ENCODE measurements around the gene ST7. TPM values are rescaled to one million over a fixed set of nuclear protein-coding genes. Genes with fewer than 3 reads are reported as not detected.
"Not testable (repeated sequence)": the region's sequence is repeated elsewhere in the genome, so short reads cannot be mapped to it uniquely, and the experiment has no call there.

ST7 gene
- total RNA-seq, 2 experiments from 2014 or later, result 9.6 to 10.7 TPM

GRCh38 chr7:116956477-116956804 is 3.1 kb downstream of the ST7 start:
- no peaks in the 10 kb centered on the region for H3K9me3 ChIP-seq (ENCODE audit: low read length)
- no peak for TF ChIP-seq EZH2phosphoT487 (IDR thresholded peaks at IDR 0.05; ENCODE audit: borderline replicate concordance, low read depth, low read length)
- TF ChIP-seq, protein P1, sequence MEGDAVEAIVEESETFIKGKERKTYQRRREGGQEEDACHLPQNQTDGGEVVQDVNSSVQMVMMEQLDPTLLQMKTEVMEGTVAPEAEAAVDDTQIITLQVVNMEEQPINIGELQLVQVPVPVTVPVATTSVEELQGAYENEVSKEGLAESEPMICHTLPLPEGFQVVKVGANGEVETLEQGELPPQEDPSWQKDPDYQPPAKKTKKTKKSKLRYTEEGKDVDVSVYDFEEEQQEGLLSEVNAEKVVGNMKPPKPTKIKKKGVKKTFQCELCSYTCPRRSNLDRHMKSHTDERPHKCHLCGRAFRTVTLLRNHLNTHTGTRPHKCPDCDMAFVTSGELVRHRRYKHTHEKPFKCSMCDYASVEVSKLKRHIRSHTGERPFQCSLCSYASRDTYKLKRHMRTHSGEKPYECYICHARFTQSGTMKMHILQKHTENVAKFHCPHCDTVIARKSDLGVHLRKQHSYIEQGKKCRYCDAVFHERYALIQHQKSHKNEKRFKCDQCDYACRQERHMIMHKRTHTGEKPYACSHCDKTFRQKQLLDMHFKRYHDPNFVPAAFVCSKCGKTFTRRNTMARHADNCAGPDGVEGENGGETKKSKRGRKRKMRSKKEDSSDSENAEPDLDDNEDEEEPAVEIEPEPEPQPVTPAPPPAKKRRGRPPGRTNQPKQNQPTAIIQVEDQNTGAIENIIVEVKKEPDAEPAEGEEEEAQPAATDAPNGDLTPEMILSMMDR (conservative IDR thresholded peaks at IDR 0.05; ENCODE audit: low read length), result no peak
- no peak for DNase-seq (ENCODE audit: low spot score)
- peaks cover 28% of the 10 kb centered on the region for H3K4me1 ChIP-seq (ENCODE audit: insufficient read depth, low read length, poor library complexity, severe bottlenecking)
- BruUV-seq (replicated peaks), result no TSS peak
- H4K20me1 ChIP-seq (ENCODE audit: insufficient read depth, low read length), result peaks cover 7% of the 10 kb centered on the region; the same call in 1 of the 2 replicates
- no peak overlapping the region for H3K27ac ChIP-seq (ENCODE audit: low read depth, low read length, poor library complexity, severe bottlenecking)
- no peaks in the 10 kb centered on the region for H3K9me2 ChIP-seq (ENCODE audit: insufficient read depth, low read length)
- H3K79me2 ChIP-seq (ENCODE audit: insufficient read depth, low read depth, low read length), result peaks cover 6% of the 10 kb centered on the region; the same call in 1 of the 2 replicates
- intact Hi-C loops (cut with micrococcal nuclease; ENCODE audit: unreplicated experiment), result loop anchor here (10.0 kb wide), 1 partner anchor 802 kb away; no protein-coding TSS in a partner anchor
- CTCF ChIA-PET (ENCODE audit: unreplicated experiment), result no interaction called here
- H3K4me2 ChIP-seq (ENCODE audit: low read length), result no peak overlapping the region
- H2AFZ ChIP-seq (ENCODE audit: low read length), result no peak overlapping the region
- no peak overlapping the region for H3K4me3 ChIP-seq (ENCODE audit: low read depth, low read length, poor library complexity, severe bottlenecking)
- H3K36me3 ChIP-seq (ENCODE audit: insufficient read depth, low read length), result no peaks in the 10 kb centered on the region
- POLR2A ChIA-PET, result interaction anchor here (0.6 to 1.3 kb wide), 3 partner anchors 9 to 21 kb away, joined by 3 to 5 read pairs (median 4); no protein-coding TSS in a partner anchor

DNA sequence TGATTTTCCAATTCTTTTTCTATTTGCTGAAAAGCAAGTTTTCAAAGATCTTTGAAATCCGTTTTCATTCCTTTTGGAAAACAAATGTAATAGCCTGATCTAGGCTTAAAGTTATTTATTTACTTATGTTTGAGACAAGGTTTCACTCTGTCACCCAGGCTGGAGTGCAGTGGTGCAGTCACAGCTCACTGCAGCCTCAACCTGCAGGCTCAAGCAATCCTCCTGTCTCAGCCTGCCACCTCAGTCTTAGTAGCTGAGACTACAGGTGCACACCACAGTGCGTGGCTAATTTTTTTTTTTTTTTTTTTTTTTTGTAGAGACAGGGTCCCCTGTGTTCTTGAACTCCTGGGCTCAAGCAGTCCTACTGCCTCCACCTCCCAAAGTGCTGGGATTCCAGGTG is 4.6 kb downstream of the ST7 start:
- Histone ChIP-seq H3K9me3 (ENCODE audit: low read length) (no peaks in the 10 kb centered on the region), H3K4me2 (ENCODE audit: low read length) (no peak overlapping the region), H3K9me2 (ENCODE audit: insufficient read depth, low read length) (no peaks in the 10 kb centered on the region), H3K4me3 (ENCODE audit: low read depth, low read length, poor library complexity, severe bottlenecking) (no peak overlapping the region), H3K79me2 (ENCODE audit: insufficient read depth, low read depth, low read length) (peaks cover 6% of the 10 kb centered on the region; the same call in 1 of the 2 replicates), H3K4me1 (ENCODE audit: insufficient read depth, low read length, poor library complexity, severe bottlenecking) (peaks cover 21% of the 10 kb centered on the region), H2AFZ (ENCODE audit: low read length) (no peak overlapping the region), H4K20me1 (ENCODE audit: insufficient read depth, low read length) (peaks cover 7% of the 10 kb centered on the region), H3K36me3 (ENCODE audit: insufficient read depth, low read length) (no peaks in the 10 kb centered on the region), H3K27ac (ENCODE audit: low read depth, low read length, poor library complexity, severe bottlenecking) (no peak overlapping the region)
- no TSS peak for BruUV-seq (replicated peaks)
- POLR2A ChIA-PET, result interaction anchor here (0.6 to 0.7 kb wide), 2 partner anchors 168 to 438 kb away, joined by 3 to 4 read pairs; no protein-coding TSS in a partner anchor
- intact Hi-C loops (cut with micrococcal nuclease; ENCODE audit: unreplicated experiment), result loop anchor here (10.0 kb wide), 1 partner anchor 803 kb away; no protein-coding TSS in a partner anchor
- TF ChIP-seq EZH2phosphoT487 (IDR thresholded peaks at IDR 0.05; ENCODE audit: borderline replicate concordance, low read depth, low read length), result no peak
- TF ChIP-seq, protein P1 (conservative IDR thresholded peaks at IDR 0.05; ENCODE audit: low read length), result no peak
- CTCF ChIA-PET (ENCODE audit: unreplicated experiment), result no interaction called here
- DNase-seq (ENCODE audit: low spot score), result peak; percentile 27

- CTCF ChIA-PET (ENCODE audit: unreplicated experiment), result not testable (repeated sequence)
Observed at GRCh38 chr7:116961966-116962673, 8.8 kb downstream of the ST7 start.

More at GRCh38 chr7:116961966-116962673, 8.8 kb downstream of the ST7 start:
- H3K4me2 ChIP-seq (ENCODE audit: low read length); H4K20me1 ChIP-seq (ENCODE audit: insufficient read depth, low read length); H3K36me3 ChIP-seq (ENCODE audit: insufficient read depth, low read length); H3K27ac ChIP-seq (ENCODE audit: low read depth, low read length, poor library complexity, severe bottlenecking); H3K4me1 ChIP-seq (ENCODE audit: insufficient read depth, low read length, poor library complexity, severe bottlenecking); H3K9me2 ChIP-seq (ENCODE audit: insufficient read depth, low read length); H3K4me3 ChIP-seq (ENCODE audit: low read depth, low read length, poor library complexity, severe bottlenecking); DNase-seq (ENCODE audit: low spot score); intact Hi-C loops (cut with micrococcal nuclease; ENCODE audit: unreplicated experiment); H2AFZ ChIP-seq (ENCODE audit: low read length); H3K79me2 ChIP-seq (ENCODE audit: insufficient read depth, low read depth, low read length); BruUV-seq (replicated peaks); H3K9me3 ChIP-seq (ENCODE audit: low read length): not testable (repeated sequence)
- POLR2A ChIA-PET, result interaction anchor here (0.8 kb wide), 2 partner anchors 8 to 9 kb away, joined by 3 to 5 read pairs; no protein-coding TSS in a partner anchor

All from OCI-LY7 (cell line).